ENCODE measurements around the gene CYP3A7.
"Not testable (repeated sequence)": the region's sequence is repeated elsewhere in the genome, so short reads cannot be mapped to it uniquely, and the experiment has no call there.

GRCh38 chr7:99769494-99769893 is 34.5 kb upstream of the CYP3A7 start:
- not testable (repeated sequence) for TF ChIP-seq CTCF, POLR2A, POLR2AphosphoS5 (IDR thresholded peaks at IDR 0.05)
